ENCODE measurements around the gene JARID2. TPM values are rescaled to one million over a fixed set of nuclear protein-coding genes. Genes with fewer than 3 reads are reported as not detected.
"Not testable (repeated sequence)": the region's sequence is repeated elsewhere in the genome, so short reads cannot be mapped to it uniquely, and the experiment has no call there.

JARID2 gene
- total and polyA plus RNA-seq, 12 donors = 2.3 to 11.6 (median 8.7) TPM

GRCh38 chr6:15320693-15321092, 74.8 kb downstream of the JARID2 start:
- Histone ChIP-seq H3K36me3 (no peaks in the 10 kb centered on the region), H3K4me3 (no peak overlapping the region), H3K27ac (no peak overlapping the region), H3K9me3 (no peaks in the 10 kb centered on the region), H3K4me1 (peaks cover 7 to 52% (median 35%) of the 10 kb centered on the region in 9 donors), H3K27me3 (no peaks in the 10 kb centered on the region)
- WGBS, 2 donors = 96 to 97% methylated on average over 1 of the region's 1 CpG
- DNase-seq (no peak), ATAC-seq (no peak)
- TF ChIP-seq CTCF (IDR thresholded peaks at IDR 0.05) = no peak
- intact Hi-C loops (cut with DNase I) = no loop called here

- H3K9me3 ChIP-seq = no peaks in the 10 kb centered on the region
- no peak for TF ChIP-seq CTCF (IDR thresholded peaks at IDR 0.05)
- intact Hi-C loops (cut with DNase I) = no loop called here
- H3K27ac ChIP-seq = no peak overlapping the region
- no peaks in the 10 kb centered on the region for H3K36me3 ChIP-seq
- ATAC-seq = no peak
- H3K4me1 ChIP-seq = peaks cover 7 to 63% (median 41%) of the 10 kb centered on the region in 9 donors
- H3K27me3 ChIP-seq = no peaks in the 10 kb centered on the region
- WGBS, 2 donors = 91 to 100% methylated on average over 1 of the region's 1 CpG
- H3K4me3 ChIP-seq = no peak overlapping the region
- no peak for DNase-seq
Measured at GRCh38 chr6:15322184-15322583, 76.3 kb downstream of the JARID2 start.

- TF ChIP-seq CTCF (IDR thresholded peaks at IDR 0.05) = no peak
- Histone ChIP-seq H3K9me3 (no peaks in the 10 kb centered on the region), H3K27me3 (no peaks in the 10 kb centered on the region), H3K27ac (no peak overlapping the region), H3K36me3 (no peaks in the 10 kb centered on the region), H3K4me3 (no peak overlapping the region), H3K4me1 (peaks cover 7 to 63% (median 40%) of the 10 kb centered on the region in 9 donors)
- 77% methylated on average over 5 of the region's 5 CpGs for WGBS, 2 donors
- intact Hi-C loops (cut with DNase I) = no loop called here
- peak in 2 of 8 donors; percentile 17 to 36 for ATAC-seq
- DNase-seq = no peak
Measured at GRCh38 chr6:15322781-15323536, 77.1 kb downstream of the JARID2 start.

GRCh38 chr6:15323611-15324010, 77.7 kb downstream of the JARID2 start:
- ATAC-seq; H3K36me3 ChIP-seq; H3K9me3 ChIP-seq; H3K27ac ChIP-seq; H3K4me3 ChIP-seq; H3K27me3 ChIP-seq; DNase-seq; intact Hi-C loops (cut with DNase I): not testable (repeated sequence)
- peaks cover 3 to 63% (median 40%) of the 10 kb centered on the region in 9 donors for H3K4me1 ChIP-seq
- 97 to 98% methylated on average over 11 of the region's 11 CpGs for WGBS, 2 donors

GRCh38 chr6:15324427-15324985, 78.6 kb downstream of the JARID2 start:
- no peak overlapping the region for H3K27ac ChIP-seq
- WGBS, 2 donors = 95 to 96% methylated on average over 8 of the region's 8 CpGs
- no peak for DNase-seq
- no peak for TF ChIP-seq CTCF (IDR thresholded peaks at IDR 0.05)
- H3K4me1 ChIP-seq = peaks cover 3 to 63% (median 40%) of the 10 kb centered on the region in 9 donors
- H3K36me3 ChIP-seq = no peaks in the 10 kb centered on the region
- no peaks in the 10 kb centered on the region for H3K27me3 ChIP-seq
- no peaks in the 10 kb centered on the region for H3K9me3 ChIP-seq
- H3K4me3 ChIP-seq = no peak overlapping the region
- no peak for ATAC-seq
- intact Hi-C loops (cut with DNase I) = no loop called here

Measured in heart right ventricle (tissue), 16 donors.